NCI-H2081 treated with DMSO at 0.1 percent for 48 hours (cell line): ENCODE results near the gene CX3CR1.

ENCODE experiments used
- DNase-seq: peaks from one replicate; lab custom pipeline; 2025; lab: John Stamatoyannopoulos, UW

CX3CR1 gene

DNA sequence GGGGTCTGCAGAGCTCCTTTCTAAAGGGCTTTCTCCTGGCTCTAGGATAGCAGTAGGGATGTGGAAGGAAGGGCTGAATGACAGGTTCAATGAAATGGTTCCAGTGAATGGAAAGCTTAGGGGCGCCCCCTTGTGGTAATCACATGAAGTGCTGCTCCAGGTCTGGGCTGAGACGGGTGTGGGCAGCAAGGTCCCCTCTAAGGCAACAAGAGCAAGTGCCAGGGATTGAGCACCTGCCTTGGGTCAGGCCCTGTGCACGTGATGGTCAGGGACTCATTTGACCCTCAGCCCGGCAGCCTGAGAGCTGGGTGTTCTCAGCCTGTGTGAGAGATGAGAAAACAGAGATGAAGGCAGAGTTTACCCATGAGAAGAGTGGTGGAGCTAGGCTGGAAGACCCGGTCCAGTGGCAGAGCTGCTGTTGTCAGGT is 12.1 kb upstream of the CX3CR1 start:
- DNase-seq, result peak; percentile 3

DNA sequence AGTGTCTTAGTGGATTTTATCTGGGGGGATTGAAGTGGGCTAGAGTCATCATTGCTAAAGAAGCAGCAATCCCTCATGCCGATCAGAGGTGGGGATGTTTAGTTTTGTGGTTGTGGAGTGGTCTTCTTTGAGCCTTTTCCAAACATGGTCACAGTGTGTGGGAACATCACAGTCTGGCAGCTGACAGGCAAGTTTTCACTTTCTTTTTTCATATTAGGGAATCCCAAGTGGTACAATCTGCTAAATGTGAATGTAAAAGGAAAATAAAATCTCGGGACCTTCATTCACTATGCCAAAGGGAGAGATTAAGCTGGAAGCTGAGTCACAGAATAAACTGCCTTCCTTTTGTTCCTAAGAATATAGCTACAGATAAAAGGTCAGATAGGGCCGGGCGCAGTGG is 10.4 kb upstream of the CX3CR1 start:
- DNase-seq, result no peak

- DNase-seq, result no peak
Measured at GRCh38 chr3:39289107-39289506, 9.3 kb upstream of the CX3CR1 start.

DNA sequence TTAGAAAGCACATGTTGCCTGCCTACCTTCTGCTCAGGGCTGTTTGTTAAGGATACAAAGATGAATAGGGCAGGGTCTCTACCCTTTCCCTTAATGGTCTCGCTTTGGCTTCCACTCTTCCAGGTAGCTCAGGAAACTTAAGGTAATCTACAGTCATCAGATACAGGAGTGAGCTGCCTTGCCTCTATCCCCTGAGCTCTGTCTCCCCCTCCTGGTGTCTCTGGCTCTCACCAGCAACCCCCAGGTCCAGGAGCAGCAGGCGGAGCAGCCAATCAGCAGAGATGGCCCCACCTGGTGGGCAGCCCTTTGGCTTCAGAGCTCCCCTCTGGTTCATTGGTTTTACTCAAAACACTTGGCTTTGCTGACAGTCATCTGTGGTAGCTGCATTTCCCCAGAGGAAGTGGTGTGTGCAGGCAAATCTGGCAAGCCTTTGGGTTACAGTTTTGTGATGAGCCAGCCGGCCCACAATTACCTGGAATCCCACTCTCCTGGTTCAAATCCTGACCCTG is 8.5 kb upstream of the CX3CR1 start:
- DNase-seq, result peak; percentile 58

DNA sequence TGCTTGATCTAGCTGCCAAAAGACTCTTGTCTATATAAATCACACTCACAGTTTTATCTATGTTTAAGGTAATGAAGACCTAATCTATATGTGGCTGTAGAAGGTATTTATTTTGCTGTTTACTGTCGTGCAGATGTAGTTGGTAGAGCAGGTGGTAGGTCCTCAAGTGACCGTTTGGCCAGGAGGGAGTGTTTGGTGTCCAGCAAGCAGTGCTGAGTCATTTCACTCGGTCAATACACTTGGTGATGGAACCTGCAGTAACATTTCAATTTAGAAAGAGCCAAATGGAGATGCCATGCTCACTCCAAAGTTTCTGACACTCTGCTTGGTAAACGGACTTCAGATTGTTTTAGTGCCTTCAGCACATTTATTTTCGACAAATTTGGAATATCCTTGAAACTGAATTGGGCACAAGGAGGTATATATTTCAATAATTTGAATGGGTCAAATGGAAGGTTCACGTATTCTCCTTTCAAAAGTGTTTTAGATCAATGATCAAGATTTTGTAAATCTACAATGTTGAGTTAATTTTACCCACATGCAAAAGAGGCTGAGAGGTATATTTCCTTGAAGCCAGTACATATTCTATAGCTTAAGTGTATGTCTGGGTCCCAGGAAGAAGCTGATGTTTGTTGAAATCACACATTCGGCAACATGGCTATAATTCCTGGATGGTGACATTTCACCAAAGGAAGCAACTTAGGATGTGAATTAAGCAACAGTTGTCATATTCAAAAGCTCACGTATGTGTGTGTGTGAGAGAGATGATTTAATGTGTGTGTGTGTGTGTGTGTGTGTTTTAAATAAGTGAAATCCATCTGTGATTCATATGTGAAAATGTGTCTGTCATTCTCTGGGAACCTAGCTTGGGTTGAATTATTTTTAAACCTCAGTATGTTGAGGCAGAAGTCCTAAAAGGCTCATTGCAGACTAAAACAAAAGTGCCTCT is 7.7 kb upstream of the CX3CR1 start:
- DNase-seq, result no peak

- DNase-seq, result no peak
Measured at GRCh38 chr3:39286771-39287170, 6.9 kb upstream of the CX3CR1 start.

DNA sequence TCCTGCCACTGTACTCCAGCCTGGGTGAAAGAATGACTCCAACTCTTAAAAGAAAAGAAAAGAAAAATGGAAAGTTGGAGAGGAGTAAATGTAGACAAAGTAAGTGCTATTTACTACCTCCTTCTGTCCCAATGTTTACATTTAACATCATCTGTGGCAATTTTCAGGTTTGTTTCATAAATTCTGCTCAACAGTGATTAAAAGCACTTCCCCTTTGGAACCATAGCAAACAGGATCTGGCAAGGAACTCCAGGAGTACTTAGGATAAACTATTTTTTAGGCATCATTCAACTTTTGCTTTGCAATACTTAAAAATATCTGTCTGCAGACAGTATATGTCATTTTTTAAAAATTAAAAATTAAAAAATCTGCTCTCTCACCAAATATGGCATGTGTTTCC is 5.5 kb upstream of the CX3CR1 start:
- no peak for DNase-seq

GRCh38 chr3:39284457-39284881 is 4.6 kb upstream of the CX3CR1 start:
- DNase-seq, result no peak

DNA sequence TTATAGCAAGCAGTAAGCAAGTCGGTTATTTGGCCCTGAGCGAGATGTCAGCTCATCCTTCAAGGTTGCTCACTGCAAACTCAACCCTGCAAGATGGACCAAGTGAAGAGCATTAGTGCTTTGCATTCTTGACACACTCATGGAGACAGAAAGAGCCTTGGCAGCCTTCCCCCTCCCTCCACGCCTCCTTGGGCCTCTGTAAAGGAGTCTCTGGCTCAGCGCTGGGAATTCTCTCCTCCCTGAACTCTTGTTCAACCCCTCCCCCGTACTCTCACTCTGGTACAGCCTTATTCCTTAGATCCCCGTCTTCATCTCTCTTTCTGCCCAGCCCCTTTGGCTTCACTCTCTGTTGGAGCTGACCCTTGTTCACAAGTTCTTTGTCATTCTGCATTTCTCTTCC is 2.2 kb upstream of the CX3CR1 start:
- DNase-seq, result no peak

- no peak for DNase-seq
Measured at GRCh38 chr3:39281533-39281932, 1.7 kb upstream of the CX3CR1 start.

DNA sequence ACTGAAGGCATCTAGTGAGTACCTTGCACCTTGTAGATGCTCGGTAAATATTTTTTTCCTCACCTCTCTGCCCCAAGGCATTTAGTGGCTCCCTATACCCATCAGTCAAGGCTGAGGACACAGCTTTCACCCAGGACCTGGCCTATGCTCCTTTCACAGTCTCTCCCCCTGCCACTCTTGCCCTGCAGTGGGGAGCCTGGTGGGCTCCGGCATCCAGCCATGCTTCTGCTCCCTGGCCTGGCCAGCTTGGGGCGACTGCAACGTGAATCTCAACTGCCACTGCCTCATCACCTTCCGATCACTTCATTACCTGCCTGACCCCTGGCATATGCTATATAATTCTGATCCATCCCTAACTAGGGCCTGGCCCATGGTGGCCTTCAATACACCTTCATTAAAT is 735 bp upstream of the CX3CR1 start:
- DNase-seq, result no peak

DNA sequence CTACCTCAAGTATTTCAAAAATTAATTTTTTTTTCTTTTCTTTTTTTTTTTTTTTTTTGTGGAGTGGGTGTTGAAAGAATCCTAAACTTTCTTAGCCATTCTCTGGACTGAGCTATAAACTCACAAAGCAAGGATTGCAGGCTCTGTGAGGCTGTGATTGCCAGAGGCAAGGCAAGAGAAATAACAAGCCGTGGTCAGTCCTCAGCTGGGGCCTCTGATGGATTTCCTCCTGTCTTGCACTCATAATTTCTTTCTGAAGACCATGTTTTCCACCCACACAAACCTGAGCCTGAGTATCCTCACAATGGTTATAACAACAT is 1.3 kb downstream of the CX3CR1 start:
- DNase-seq, result no peak

DNA sequence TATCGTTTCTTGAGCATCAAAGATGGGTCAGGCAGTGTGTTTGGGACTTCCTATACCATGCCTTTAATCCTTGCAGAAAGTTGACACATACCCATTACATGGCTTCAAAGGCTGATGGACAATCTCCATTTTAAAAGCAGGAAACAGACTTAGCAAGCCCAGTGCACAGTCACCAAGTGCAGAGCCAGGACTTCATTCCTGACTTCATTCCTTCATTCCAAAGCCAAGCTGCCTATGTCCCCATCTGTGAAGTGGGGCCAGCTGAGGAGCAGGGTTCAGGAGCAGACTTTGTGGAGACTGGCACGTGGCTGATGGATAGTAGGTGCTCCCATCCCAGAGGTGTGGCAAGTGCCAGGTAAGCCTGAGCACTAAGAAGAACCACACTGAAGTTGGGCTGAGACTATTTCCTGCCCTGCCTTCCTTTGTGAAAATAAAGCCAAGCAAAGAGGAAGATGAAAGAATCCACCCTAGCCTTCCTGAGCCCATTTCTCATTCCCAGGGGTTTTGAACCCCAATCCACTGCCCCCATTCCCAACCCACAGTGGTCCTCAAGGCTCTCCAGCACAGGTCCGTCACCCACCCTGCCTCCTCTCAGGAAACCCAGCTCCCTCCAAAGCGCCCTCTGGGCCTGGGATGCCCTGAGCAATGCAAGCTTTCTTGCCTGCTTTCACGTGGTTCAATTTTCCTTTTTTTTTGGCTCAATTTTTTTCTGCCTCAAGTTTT is 1.8 kb downstream of the CX3CR1 start:
- DNase-seq, result no peak

- DNase-seq, result no peak
Measured at GRCh38 chr3:39276746-39277145, 3.1 kb downstream of the CX3CR1 start.

DNA sequence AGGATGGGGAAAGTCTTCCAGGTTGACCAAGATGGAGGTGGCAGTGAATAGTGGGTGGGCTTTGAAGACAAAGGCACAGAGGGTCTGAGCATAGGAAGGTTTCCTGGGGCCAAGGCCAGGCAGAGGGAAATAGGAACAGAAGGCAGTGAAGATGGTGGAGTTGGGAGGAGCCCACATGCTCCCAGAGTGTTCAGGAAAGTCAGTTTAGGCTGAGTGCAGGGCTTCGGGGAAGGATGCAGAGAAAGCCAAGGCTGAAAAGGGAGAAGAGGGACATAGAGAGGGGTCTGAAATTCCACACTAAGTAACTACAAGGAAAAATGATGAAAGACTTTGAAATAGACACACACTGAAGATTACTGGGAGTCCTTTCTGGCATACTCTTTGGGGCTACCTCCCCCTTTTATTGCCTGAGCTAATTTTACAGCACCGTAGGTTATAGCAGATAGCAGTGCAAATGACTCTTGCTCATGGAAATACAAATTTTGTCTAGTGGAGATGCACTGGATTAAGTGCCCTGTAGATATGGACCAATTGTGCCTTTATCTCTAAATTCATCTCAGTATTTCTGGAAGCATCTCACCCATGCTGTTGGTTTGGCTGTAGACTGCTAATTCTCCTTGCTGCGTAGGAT is 3.8 kb downstream of the CX3CR1 start:
- no peak for DNase-seq

DNA sequence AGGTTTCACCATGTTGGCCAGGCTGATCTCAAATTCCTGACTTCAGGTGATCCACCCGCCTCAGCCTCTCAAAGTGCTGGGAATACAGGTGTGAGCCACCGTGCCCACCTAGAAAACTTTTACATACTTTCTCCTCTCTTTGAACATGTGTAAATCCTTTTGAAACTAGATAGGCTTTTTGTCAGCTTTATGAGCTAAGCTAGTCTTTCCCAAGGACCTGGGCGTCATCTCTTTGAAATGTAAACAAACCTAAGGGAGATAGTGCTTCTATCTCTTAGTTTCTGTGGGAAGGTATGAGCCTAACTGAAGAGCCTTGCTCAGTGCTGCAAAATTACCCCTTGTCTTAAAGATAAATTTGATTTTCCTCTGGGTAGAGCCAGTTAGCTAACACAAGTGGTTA is 4.8 kb downstream of the CX3CR1 start:
- no peak for DNase-seq

- DNase-seq, result no peak
Measured at GRCh38 chr3:39273119-39273518, 6.7 kb downstream of the CX3CR1 start.

- DNase-seq, result no peak
Measured at GRCh38 chr3:39272191-39272590, 7.6 kb downstream of the CX3CR1 start.

- DNase-seq, result no peak
Measured at GRCh38 chr3:39271363-39271914, 8.4 kb downstream of the CX3CR1 start.

GRCh38 chr3:39269528-39269927 is 10.3 kb downstream of the CX3CR1 start:
- DNase-seq, result no peak

GRCh38 chr3:39268549-39268900 is 11.3 kb downstream of the CX3CR1 start:
- no peak for DNase-seq
